ENCODE data around the gene SIRPA.

GRCh38 chr20:1973601-1974440, 78.6 kb downstream of the SIRPA start:
- no peak for TF ChIP-seq CTCF (IDR thresholded peaks at IDR 0.05; ENCODE audit: low read depth, low read length)
- no peak for TF ChIP-seq EZH2phosphoT487 (IDR thresholded peaks at IDR 0.05; ENCODE audit: low read depth)
